ENCODE results near the gene KSR1.

KSR1 gene

GRCh38 chr17:27506348-27507218 lies 50.3 kb downstream of the KSR1 start:
- no peak for TF ChIP-seq REST (IDR thresholded peaks at IDR 0.05; ENCODE audit: low read depth)

GRCh38 chr17:27511168-27511883 lies 55.1 kb downstream of the KSR1 start:
- TF ChIP-seq MAX (IDR thresholded peaks at IDR 0.05) (no peak), TCF12 (IDR thresholded peaks at IDR 0.05; ENCODE audit: low read depth) (no peak), REST (IDR thresholded peaks at IDR 0.05; ENCODE audit: low read depth) (no peak), FOXM1 (IDR thresholded peaks at IDR 0.05; ENCODE audit: borderline replicate concordance, low read depth) (no peak), TEAD4 (IDR thresholded peaks at IDR 0.05) (no peak), EP300 (IDR thresholded peaks at IDR 0.05; ENCODE audit: borderline replicate concordance) (no peak), CEBPB (IDR thresholded peaks at IDR 0.05) (no peak)

- TF ChIP-seq CEBPB (IDR thresholded peaks at IDR 0.05) (no peak), EP300 (IDR thresholded peaks at IDR 0.05; ENCODE audit: borderline replicate concordance) (no peak), RAD21 (IDR thresholded peaks at IDR 0.05; ENCODE audit: low read depth) (no peak), TAF1 (IDR thresholded peaks at IDR 0.05; ENCODE audit: low read depth) (no peak), TEAD4 (IDR thresholded peaks at IDR 0.05) (no peak)
These were observed 55.8 kb downstream of the KSR1 start for GRCh38 chr17:27512031-27512430.

- TF ChIP-seq USF1 (IDR thresholded peaks at IDR 0.05) = no peak
- TF ChIP-seq REST (IDR thresholded peaks at IDR 0.05; ENCODE audit: low read depth) = no peak
- TF ChIP-seq CREB1 (IDR thresholded peaks at IDR 0.05; ENCODE audit: low read depth) = no peak
- TF ChIP-seq MAX (IDR thresholded peaks at IDR 0.05) = no peak
- no peak for TF ChIP-seq TAF1 (IDR thresholded peaks at IDR 0.05; ENCODE audit: low read depth)
- TF ChIP-seq EP300 (IDR thresholded peaks at IDR 0.05; ENCODE audit: borderline replicate concordance) = no peak
- TF ChIP-seq RAD21 (IDR thresholded peaks at IDR 0.05; ENCODE audit: low read depth) = no peak
- no peak for TF ChIP-seq TEAD4 (IDR thresholded peaks at IDR 0.05)
- TF ChIP-seq TCF12 (IDR thresholded peaks at IDR 0.05; ENCODE audit: low read depth) = no peak
- no peak for TF ChIP-seq YY1 (IDR thresholded peaks at IDR 0.05; ENCODE audit: low read depth)
- no peak for TF ChIP-seq EGR1 (IDR thresholded peaks at IDR 0.05)
These were observed 56.5 kb downstream of the KSR1 start for GRCh38 chr17:27512511-27513346.

GRCh38 chr17:27513849-27514248 lies 57.6 kb downstream of the KSR1 start:
- TF ChIP-seq CEBPB (IDR thresholded peaks at IDR 0.05) = no peak
- no peak for TF ChIP-seq EP300 (IDR thresholded peaks at IDR 0.05; ENCODE audit: borderline replicate concordance)
- TF ChIP-seq USF1 (IDR thresholded peaks at IDR 0.05) = no peak
